ENCODE results near the gene PHB1.

DNA sequence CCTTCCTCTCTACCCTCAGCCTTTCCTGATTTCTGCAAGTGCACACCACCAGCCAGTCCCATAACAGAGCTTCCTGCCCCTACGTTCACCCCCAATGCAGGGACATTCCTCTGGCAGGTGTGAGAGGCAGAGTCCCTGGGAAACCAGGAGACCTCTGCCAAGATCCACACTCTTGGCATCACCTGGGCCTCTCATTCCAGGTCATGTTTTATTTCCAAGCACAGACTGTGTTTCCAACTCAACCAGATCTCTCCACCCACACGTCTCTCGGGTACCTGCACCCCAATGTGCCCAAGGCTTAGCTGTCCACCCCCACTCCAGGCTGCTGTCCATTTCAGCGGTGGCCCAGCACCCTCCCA is 21.0 kb upstream of the PHB1 start:
- TF ChIP-seq, protein P1, sequence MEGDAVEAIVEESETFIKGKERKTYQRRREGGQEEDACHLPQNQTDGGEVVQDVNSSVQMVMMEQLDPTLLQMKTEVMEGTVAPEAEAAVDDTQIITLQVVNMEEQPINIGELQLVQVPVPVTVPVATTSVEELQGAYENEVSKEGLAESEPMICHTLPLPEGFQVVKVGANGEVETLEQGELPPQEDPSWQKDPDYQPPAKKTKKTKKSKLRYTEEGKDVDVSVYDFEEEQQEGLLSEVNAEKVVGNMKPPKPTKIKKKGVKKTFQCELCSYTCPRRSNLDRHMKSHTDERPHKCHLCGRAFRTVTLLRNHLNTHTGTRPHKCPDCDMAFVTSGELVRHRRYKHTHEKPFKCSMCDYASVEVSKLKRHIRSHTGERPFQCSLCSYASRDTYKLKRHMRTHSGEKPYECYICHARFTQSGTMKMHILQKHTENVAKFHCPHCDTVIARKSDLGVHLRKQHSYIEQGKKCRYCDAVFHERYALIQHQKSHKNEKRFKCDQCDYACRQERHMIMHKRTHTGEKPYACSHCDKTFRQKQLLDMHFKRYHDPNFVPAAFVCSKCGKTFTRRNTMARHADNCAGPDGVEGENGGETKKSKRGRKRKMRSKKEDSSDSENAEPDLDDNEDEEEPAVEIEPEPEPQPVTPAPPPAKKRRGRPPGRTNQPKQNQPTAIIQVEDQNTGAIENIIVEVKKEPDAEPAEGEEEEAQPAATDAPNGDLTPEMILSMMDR (conservative IDR thresholded peaks at IDR 0.05; ENCODE audit: low read depth, low read length) = no peak
- TF ChIP-seq EZH2 (IDR thresholded peaks at IDR 0.05; ENCODE audit: low read length, unreplicated experiment) (no peak), EZH2phosphoT487 (IDR thresholded peaks at IDR 0.05; ENCODE audit: borderline replicate concordance, low read length) (no peak)
